Right atrium auricular region (tissue), 2 donors: ENCODE data around the gene MCM3. TPM values are rescaled to one million over a fixed set of nuclear protein-coding genes. Genes with fewer than 3 reads are reported as not detected.

ENCODE experiments used
- DNase-seq: peaks from one replicate; pipeline ENCODE4 v3.0.0-alpha.2; 2019; ENCODE audit warnings: low spot score
- H3K27ac ChIP-seq, 2 donors: fragments of 200-600 bp; sonication (generic); 1 replicate in 1 of 2; 2 replicates in 1 of 2; pipeline ENCODE4 v1.5.1; 2016 to 2019
- H3K27me3 ChIP-seq, 2 donors: fragments of 200-600 bp; sonication (generic); one replicate each; pipeline versions ENCODE4 v1.5.1 to v1.6.0; 2017 to 2019
- H3K36me3 ChIP-seq: fragments of 200-600 bp; sonication (generic); one replicate; pipeline ENCODE4 v1.5.1; 2016
- H3K4me1 ChIP-seq, 2 donors: fragments of 200-600 bp; sonication (generic); one replicate each; pipeline versions ENCODE4 v1.5.1 to v1.6.0; 2017 to 2019
- H3K4me3 ChIP-seq, 2 donors: fragments of 200-600 bp; sonication (generic); 1 replicate in 1 of 2; 2 replicates in 1 of 2; pipeline ENCODE4 v1.5.1; 2017 to 2019; ENCODE audit warnings: mild to moderate bottlenecking in 1 of 2, moderate library complexity in 1 of 2
- H3K9me3 ChIP-seq, 2 donors: fragments of 200-600 bp; sonication (generic); one replicate each; pipeline ENCODE4 v1.5.1; 2019
- CTCF ChIP-seq, 2 donors: fragments of 200-600 bp; sonication (generic); IDR thresholded peaks; one replicate each; pipeline ENCODE4 v1.5.1; 2019; ENCODE audit warnings: antibody characterized with exemption in 2 of 2
- total RNA-seq, 2 donors: library from RNA; depleted of rRNA; stranded (reverse); fragments of >200 nt; gene quantifications; one replicate each; pipeline ENCODE4 v1.1.0, GENCODE V29; 2016

MCM3 gene
- total RNA-seq, 2 donors from 2014 or later, result 18.5 to 20.8 TPM

GRCh38 chr6:52216932-52217575 is 67.5 kb downstream of the MCM3 start:
- Histone ChIP-seq H3K4me3 (no peak overlapping the region), H3K4me1 (no peaks in the 10 kb centered on the region), H3K27ac (no peak overlapping the region), H3K27me3 (no peaks in the 10 kb centered on the region), H3K36me3 (no peaks in the 10 kb centered on the region), H3K9me3 (no peaks in the 10 kb centered on the region)
- TF ChIP-seq CTCF (IDR thresholded peaks at IDR 0.05), result no peak
- DNase-seq, result no peak

- Histone ChIP-seq H3K27me3 (no peaks in the 10 kb centered on the region), H3K9me3 (no peaks in the 10 kb centered on the region), H3K36me3 (no peaks in the 10 kb centered on the region), H3K4me3 (no peak overlapping the region), H3K27ac (no peak overlapping the region), H3K4me1 (no peaks in the 10 kb centered on the region)
- no peak for TF ChIP-seq CTCF (IDR thresholded peaks at IDR 0.05)
- no peak for DNase-seq
These were observed 68.8 kb downstream of the MCM3 start for GRCh38 chr6:52215787-52216186.

Other genes with a start within 250 kb of the MCM3 start
- not detected for gene PKHD1, start 197.1 kb downstream of the MCM3 start, total RNA-seq
- gene IL17A, start 98.4 kb downstream of the MCM3 start, total RNA-seq, result not detected
- not detected for gene IL17F, start 40.2 kb downstream of the MCM3 start, total RNA-seq
- gene PAQR8, start 77.4 kb upstream of the MCM3 start, total RNA-seq, result 1 to 10 TPM; 2.6 to 5.6 TPM
- gene EFHC1, start 135.6 kb upstream of the MCM3 start, total RNA-seq, result 1 to 10 TPM; 3.4 to 4.1 TPM